NCI-H2227 (cell line): ENCODE results near the gene RAB40C.
A peak's percentile ranks its signal among the peaks of the same experiment; 100 is the strongest.

Source experiments
- DNase-seq: peaks from one replicate; lab custom pipeline; 2025; ENCODE audit not compliant: unreplicated experiment; lab: John Stamatoyannopoulos, UW

Gene RAB40C

GRCh38 chr16:610513-611381, 20.9 kb downstream of the RAB40C start:
- no peak for DNase-seq

- DNase-seq = no peak
These were observed 25.3 kb downstream of the RAB40C start for GRCh38 chr16:615122-615521.

- DNase-seq = no peak
These were observed 27.1 kb downstream of the RAB40C start for GRCh38 chr16:616733-617586.

- no peak for DNase-seq
These were observed 28.0 kb downstream of the RAB40C start for GRCh38 chr16:617855-618254.

- DNase-seq = no peak
These were observed 29.7 kb downstream of the RAB40C start for GRCh38 chr16:619476-620100.

DNA sequence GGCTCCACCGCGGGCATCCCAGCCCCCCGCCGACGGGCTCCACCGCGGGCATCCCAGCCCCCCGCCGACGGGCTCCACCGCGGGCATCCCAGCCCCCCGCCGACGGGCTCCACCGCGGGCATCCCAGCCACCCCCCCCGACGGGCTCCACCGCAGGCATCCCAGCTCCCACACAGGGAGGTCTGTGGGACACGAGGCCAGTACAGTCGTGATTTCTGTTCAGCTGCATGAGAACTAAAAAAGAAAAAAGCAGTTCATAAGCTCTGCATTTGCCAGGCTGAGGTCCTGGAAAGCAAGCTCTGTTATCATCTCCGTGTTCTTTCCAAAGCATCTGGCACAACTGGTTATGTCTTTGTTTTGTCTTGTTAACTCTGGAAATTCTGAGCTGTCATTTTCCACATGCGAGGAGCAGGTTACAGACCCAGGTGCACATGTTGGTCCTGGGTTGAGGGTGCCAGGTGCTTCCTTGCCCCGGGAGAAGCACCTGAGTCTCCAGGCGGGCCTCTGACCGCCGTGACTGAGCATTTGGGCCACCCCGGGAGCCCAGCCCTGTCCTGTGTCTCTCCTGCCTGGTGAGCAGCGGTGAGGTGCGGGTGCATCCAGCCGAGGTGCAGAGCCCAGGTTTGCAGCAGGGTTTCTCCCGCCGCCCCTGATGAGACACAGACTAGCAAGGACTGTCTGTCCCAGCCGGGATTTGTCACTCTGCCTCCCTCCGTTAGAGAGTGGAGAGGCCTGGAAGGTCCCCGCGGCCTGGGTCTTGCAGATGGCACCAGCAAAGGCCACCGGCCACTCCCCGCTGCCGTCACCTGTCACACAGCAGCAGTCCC, 31.0 kb downstream of the RAB40C start:
- no peak for DNase-seq

DNA sequence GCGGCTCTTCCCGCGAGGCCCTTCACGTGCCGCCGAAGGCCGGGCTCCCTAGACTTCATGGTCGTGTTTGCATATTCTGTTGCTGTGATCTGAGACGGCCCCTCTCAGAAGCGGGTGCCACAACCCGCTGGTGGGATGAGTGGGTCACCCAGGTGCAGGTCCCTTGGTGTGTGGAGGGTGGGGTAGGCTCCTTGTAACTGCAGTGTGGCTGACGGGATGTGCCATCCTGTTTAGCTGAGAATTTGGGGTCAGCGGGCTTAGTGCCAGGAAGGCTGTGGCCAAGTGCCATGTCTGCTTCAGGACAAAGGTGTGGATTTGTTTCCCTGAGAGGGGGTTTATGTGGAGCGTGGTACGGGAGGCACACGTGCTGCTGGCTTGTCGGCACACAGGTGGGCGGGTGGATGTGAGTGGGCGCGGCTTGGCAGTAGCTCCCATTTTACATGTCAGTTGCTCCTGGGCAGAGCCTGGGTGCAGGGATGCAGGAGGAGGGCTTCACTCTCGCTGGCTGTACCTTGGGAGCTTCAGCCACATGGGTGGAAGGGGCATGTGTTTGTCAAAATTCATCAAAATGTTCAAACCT, 31.8 kb downstream of the RAB40C start:
- no peak for DNase-seq

DNA sequence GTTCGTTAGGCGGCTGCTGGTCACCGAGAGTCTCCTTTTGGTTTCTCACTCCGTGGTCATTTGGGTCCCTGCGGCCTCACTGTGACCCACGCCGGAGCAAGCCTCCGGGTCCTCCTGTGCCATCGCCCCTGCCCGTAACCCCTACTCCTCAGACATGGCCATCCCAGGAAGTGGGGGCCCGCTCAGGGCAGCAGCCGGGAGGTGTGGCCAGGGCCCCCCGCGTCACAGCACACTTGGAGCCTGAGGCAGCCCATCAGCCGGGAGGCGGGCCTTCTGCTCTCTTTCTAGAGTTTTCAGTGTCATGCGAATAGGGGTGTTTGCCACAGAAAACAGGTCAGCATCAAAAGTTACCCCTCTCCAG, 33.0 kb downstream of the RAB40C start:
- no peak for DNase-seq

DNA sequence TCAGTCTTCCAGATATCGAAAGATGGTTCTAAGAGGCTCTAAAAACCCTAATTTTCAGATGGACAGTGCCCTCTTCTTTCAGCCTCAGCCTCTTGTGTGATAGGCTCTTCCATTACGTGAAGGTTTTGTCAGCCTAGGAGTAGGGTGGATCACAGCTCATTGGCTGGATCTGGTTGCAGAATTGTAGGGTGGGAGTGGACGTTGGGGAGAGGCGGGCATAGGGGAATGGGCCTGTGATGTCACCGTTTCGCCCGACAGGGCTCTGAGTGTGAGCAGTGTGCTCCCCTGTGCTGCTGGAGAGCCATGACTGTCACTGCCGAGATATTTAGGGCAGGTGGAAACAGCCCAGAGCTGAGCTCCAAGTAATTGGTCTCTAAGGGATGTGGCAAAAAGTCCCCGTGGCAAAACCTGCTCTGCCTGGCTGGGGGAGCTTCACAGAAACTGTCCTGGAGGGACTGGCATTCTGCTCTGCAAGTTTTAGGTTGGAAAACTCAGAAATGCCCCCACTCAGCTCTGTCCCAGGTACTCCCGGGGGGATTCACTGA, 34.7 kb downstream of the RAB40C start:
- no peak for DNase-seq

DNA sequence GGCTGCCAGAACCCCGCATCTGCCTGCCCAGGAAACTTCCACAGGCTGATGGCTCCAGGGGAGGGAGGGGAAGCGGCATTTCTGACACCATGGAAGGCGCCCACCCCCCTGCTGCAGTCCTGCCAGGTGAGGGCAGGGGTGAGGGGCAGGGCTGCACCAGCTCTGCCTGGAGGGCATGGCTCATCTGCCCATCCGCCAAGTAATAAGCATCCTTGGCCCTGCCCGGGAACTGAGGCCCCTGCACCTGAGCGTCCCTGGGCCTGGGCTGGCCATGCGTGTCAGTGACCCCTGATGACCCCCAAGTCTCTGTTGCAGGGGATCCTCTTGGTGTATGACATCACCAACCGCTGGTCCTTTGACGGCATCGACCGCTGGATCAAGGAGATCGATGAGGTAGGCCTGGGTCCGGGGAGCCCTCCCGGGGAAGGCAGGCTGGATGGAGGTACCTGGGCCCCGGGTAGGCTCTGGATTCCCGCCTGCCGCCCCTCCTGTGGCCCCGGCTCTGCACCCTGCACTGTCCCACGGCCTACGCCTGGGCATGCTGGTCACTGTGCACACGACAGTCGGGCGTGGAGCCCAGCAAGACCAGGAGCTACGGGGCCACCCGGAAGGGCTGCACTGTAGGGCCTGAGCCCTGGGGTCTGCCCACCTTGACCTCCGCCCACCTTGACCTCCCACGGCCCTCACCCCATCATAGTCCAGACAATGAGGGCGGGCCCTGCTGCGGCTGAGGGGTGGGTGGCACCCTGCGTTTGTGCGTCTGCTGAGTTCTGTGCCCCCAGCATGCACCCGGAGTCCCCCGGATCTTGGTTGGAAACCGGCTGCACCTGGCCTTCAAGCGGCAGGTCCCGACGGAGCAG, 35.5 kb downstream of the RAB40C start:
- no peak for DNase-seq

DNA sequence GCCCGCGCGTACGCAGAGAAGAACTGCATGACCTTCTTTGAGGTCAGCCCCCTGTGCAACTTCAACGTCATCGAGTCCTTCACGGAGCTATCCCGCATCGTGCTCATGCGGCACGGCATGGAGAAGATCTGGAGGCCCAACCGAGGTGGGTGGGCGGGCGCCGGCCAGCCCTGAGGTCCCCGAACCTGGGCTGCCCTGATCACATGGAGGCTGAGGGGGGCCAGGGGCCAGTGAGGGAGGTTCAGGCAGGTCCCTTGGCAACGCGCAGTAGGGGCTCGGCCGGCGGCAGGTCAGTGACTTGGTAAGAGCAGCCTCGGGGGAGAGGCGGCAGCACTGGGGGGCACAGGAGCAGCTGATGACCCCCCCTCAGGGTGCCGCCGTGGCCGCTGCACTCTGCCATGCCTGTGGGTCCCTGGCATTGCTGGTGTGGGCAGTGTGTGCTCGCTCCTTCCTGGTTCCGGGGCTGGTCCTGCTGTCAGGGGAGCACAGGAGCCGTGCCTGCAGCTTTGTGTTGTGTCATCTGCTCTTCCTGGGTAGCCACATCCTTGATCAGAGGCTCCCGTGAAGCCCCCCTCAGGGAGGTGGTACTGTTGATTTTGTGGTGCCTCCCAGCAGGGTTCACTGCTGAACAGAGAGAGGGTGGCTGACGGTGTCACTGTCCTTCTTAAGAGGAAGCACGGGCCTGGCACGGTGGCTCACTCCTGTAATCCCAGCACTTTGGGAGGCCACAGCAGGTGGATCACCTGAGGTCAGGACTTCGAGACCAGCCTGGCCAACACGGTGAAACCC, 36.3 kb downstream of the RAB40C start:
- DNase-seq = no peak

DNA sequence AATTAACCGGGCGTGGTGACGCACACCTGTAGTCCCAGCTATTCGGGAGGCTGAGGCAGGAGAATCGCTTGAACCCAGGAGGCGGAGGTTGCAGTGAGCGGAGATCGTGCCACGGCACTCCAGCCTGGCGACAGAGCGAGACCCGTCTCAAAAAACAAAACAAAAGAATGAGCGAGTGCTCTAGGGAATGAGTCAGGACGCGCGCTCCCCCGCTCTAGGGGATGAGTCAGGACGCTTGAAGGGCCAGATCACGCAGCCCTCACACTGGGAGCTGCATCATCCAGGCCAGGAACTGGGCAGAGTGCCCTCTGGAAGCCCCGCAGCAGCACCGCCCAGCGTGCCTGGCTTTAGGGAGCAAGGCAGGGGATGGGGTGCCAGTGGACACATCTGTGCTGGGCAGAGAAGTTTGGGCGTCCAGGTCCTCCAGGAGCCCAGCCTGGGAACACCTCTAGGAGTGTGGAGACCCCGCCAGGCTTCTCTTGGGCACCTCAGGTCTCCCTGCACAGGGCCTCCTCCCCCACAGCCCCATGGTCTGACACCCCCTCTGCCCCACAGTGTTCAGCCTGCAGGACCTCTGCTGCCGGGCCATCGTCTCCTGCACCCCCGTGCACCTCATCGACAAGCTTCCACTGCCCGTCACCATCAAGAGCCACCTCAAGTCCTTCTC, 37.1 kb downstream of the RAB40C start:
- DNase-seq = no peak

GRCh38 chr16:627454-628239, 37.8 kb downstream of the RAB40C start:
- no peak for DNase-seq

DNA sequence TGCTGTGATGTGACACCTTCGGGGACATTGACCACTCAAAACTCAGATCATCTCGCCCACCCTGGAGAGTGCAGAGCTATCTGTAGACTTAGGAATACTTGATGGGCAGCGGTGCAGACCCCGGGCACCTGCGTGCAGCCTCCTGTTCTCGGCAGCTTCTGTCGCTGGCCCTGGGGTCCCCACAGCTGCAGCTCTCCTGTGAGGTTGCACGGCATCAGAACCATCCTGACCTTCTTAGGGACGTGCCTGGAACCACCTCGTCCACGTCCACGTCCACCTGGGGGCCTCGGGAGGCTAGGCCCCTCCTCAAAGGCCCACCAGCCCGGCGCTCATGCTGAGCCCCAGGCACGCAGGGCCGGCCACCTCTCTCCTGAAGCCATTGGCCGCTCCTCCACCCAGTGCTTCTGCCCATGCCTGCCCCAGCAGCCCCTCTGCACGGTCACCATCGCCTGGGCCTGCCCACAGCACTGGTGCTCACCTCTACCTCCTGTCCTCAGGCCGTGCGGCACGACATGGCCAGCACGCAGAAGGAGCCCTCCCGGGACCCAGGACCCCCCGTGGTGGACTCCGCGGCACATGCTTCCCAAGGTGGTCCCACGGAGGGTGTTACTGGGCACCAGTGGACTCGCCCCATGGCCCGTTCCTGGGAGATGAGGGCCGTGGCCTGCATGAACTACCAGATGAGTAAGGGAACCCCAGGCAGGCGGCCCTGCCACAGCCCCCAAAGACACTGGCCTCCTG, 38.6 kb downstream of the RAB40C start:
- DNase-seq = no peak

GRCh38 chr16:629185-629832, 39.4 kb downstream of the RAB40C start:
- peak; percentile 55 for DNase-seq

DNA sequence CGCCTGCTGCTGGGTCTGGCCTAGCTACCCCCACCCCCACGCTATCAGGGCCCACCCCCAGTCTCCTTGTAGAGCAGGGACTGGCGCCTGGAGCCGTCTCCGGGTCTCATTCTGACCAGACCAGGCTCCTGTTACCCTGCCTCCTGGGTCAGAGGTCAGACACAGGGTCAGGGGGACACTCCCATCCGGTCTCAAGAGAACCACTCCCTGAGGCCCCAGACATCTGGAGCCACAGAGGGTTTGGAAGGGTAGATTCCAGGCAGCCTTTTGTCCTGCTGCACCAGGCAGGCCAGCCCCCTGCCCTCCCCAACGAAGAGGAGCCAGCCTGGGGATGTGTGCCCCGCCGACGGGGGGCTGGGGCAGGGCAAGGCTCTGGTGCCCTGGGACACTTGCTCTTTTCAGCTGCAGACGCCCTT, 40.0 kb downstream of the RAB40C start:
- no peak for DNase-seq
